Lower lobe of right lung (tissue), 2 donors: Measurements from ENCODE around the gene TIMM44. TPM values are rescaled to one million over a fixed set of nuclear protein-coding genes. Genes with fewer than 3 reads are reported as not detected.

Source experiments
- ATAC-seq, 2 donors: fragments of 200-7000 bp; cut with Tn5 transposase; one replicate each; pipeline ENCODE4 v1.9.1; 2020 to 2022; ENCODE audit warnings: mild to moderate bottlenecking in 2 of 2, moderate library complexity in 2 of 2
- DNase-seq: peaks from one replicate; pipeline ENCODE4 v3.0.0-alpha.2; 2020
- H3K27ac ChIP-seq: fragments of 200-600 bp; one replicate; pipeline ENCODE4 v1.8.0; 2022
- H3K27me3 ChIP-seq: fragments of 200-600 bp; one replicate; pipeline ENCODE4 v1.8.0; 2022; ENCODE audit warnings: low read depth
- H3K36me3 ChIP-seq: fragments of 200-600 bp; one replicate; pipeline ENCODE4 v1.8.0; 2022; ENCODE audit warnings: mild to moderate bottlenecking
- H3K4me1 ChIP-seq: fragments of 200-600 bp; one replicate; pipeline ENCODE4 v1.8.0; 2022
- H3K4me3 ChIP-seq: fragments of 200-600 bp; one replicate; pipeline ENCODE4 v1.8.0; 2022; ENCODE audit warnings: mild to moderate bottlenecking
- H3K9me3 ChIP-seq: fragments of 200-600 bp; one replicate; pipeline ENCODE4 v1.8.0; 2022
- CTCF ChIP-seq: fragments of 200-600 bp; IDR thresholded peaks from one replicate; pipeline ENCODE4 v1.8.0; 2022; ENCODE audit warnings: antibody characterized with exemption, mild to moderate bottlenecking
- intact Hi-C: fragments of 100-400 bp; cut with DNase I; formaldehyde crosslinking; loops from one replicate; pipeline ENCODE4 v1.11.0; 2022
- total RNA-seq: library from RNA; stranded (reverse); fragmentation: NEBNext Ultra II Directional; extraction: Animal tissue kit (Norgen Biotek cat#: 25700); gene quantifications from one replicate; pipeline ENCODE4 v1.2.1, GENCODE V29; 2021
- donor health status: DM: no; HTN: yes; CAD: no; lungs with severe emphysema.

The TIMM44 gene
- total RNA-seq, 1 donor from 2014 or later = 45.2 TPM

GRCh38 chr19:7922836-7923195 lies 20.6 kb downstream of the TIMM44 start:
- ATAC-seq (no peak), DNase-seq (no peak)
- Histone ChIP-seq H3K4me1 (peaks cover 47% of the 10 kb centered on the region), H3K36me3 (peaks cover 15% of the 10 kb centered on the region), H3K9me3 (no peaks in the 10 kb centered on the region), H3K27ac (no peak overlapping the region), H3K4me3 (no peak overlapping the region), H3K27me3 (peaks cover 10% of the 10 kb centered on the region)
- intact Hi-C loops = no loop called here
- TF ChIP-seq CTCF = no peak

- Histone ChIP-seq H3K9me3 (no peaks in the 10 kb centered on the region), H3K4me3 (no peak overlapping the region), H3K4me1 (peaks cover 53% of the 10 kb centered on the region), H3K36me3 (peaks cover 15% of the 10 kb centered on the region), H3K27ac (peak overlapping the region; percentile 83), H3K27me3 (peaks cover 16% of the 10 kb centered on the region)
- intact Hi-C loops = no loop called here
- ATAC-seq (no peak), DNase-seq (peak; percentile 49)
- TF ChIP-seq CTCF = no peak
These were observed 21.3 kb downstream of the TIMM44 start for GRCh38 chr19:7921967-7922835.

- DNase-seq (no peak), ATAC-seq (no peak)
- no peak for TF ChIP-seq CTCF
- H3K36me3 ChIP-seq = peaks cover 15% of the 10 kb centered on the region
- H3K4me3 ChIP-seq = peak overlapping the region; percentile 63
- H3K27ac ChIP-seq = peak overlapping the region; percentile 83
- no peaks in the 10 kb centered on the region for H3K9me3 ChIP-seq
- intact Hi-C loops = no loop called here
- peaks cover 24% of the 10 kb centered on the region for H3K27me3 ChIP-seq
- peaks cover 54% of the 10 kb centered on the region for H3K4me1 ChIP-seq
These were observed 22.0 kb downstream of the TIMM44 start for GRCh38 chr19:7921302-7921966.

- Histone ChIP-seq H3K27ac (peak overlapping the region; percentile 83), H3K4me1 (peaks cover 58% of the 10 kb centered on the region), H3K27me3 (peaks cover 31% of the 10 kb centered on the region), H3K9me3 (no peaks in the 10 kb centered on the region), H3K36me3 (peaks cover 15% of the 10 kb centered on the region), H3K4me3 (peak overlapping the region; percentile 80)
- peak; percentile 100 for DNase-seq
- intact Hi-C loops = no loop called here
- peak; percentile 92 to 95 for ATAC-seq
- TF ChIP-seq CTCF = no peak
These were observed 22.8 kb downstream of the TIMM44 start for GRCh38 chr19:7920519-7921301.
